ENCODE measurements around the gene GNB3. TPM values are rescaled to one million over a fixed set of nuclear protein-coding genes. Genes with fewer than 3 reads are reported as not detected.
"Not testable (repeated sequence)": the region's sequence is repeated elsewhere in the genome, so short reads cannot be mapped to it uniquely, and the experiment has no call there.

The GNB3 gene
- total RNA-seq, 1 donor from 2014 or later, result 10.4 TPM

GRCh38 chr12:6863586-6864321 lies 23.0 kb downstream of the GNB3 start:
- no peak for DNase-seq (ENCODE audit: low spot score in 2 of 2)
- H3K4me3 ChIP-seq, result no peak overlapping the region
- intact Hi-C loops (cut with DNase I), result no loop called here
- H3K9me3 ChIP-seq, result no peaks in the 10 kb centered on the region
- H3K27ac ChIP-seq, result no peak overlapping the region
- no peaks in the 10 kb centered on the region for H3K27me3 ChIP-seq
- peaks cover 61 to 69% of the 10 kb centered on the region in 2 donors for H3K36me3 ChIP-seq
- no peak for TF ChIP-seq CTCF (IDR thresholded peaks at IDR 0.05)
- H3K4me1 ChIP-seq, result peaks cover 4 to 16% of the 10 kb centered on the region in 2 donors

- H3K4me3 ChIP-seq; DNase-seq (ENCODE audit: low spot score in 2 of 2); H3K27me3 ChIP-seq; intact Hi-C loops (cut with DNase I); H3K27ac ChIP-seq; H3K9me3 ChIP-seq: not testable (repeated sequence)
- Histone ChIP-seq H3K4me1 (peaks cover 7 to 27% of the 10 kb centered on the region in 2 donors), H3K36me3 (peaks cover 54 to 61% of the 10 kb centered on the region in 2 donors)
Measured at GRCh38 chr12:6865307-6865706, 24.6 kb downstream of the GNB3 start.

GRCh38 chr12:6866163-6866919 lies 25.6 kb downstream of the GNB3 start:
- Histone ChIP-seq H3K9me3 (no peaks in the 10 kb centered on the region), H3K4me1 (peaks cover 7 to 32% of the 10 kb centered on the region in 2 donors), H3K27me3 (no peaks in the 10 kb centered on the region), H3K4me3 (peak overlapping the region; percentile 91 to 94), H3K36me3 (peaks cover 54 to 61% of the 10 kb centered on the region in 2 donors), H3K27ac (peak overlapping the region; percentile 99)
- intact Hi-C loops (cut with DNase I), result loop anchor here (2.0 kb wide), 1 partner anchor 14 kb away; the partner anchor contains the start of gene USP5
- DNase-seq (ENCODE audit: low spot score in 2 of 2), result no peak
- no peak for TF ChIP-seq CTCF (IDR thresholded peaks at IDR 0.05)

- intact Hi-C loops (cut with DNase I), result loop anchor here (1.0 to 2.0 kb wide), 3 partner anchors 14 to 76 kb away; partner anchors contain the start of genes LRRC23, RNU7-1 and USP5
Measured at GRCh38 chr12:6866920-6867412, 26.2 kb downstream of the GNB3 start.

GRCh38 chr12:6867413-6868210 lies 26.9 kb downstream of the GNB3 start, which contains the start of gene TPI1:
Gene TPI1 (plus strand): TSS chr12:6867531. CDS start chr12:6867567, 36 bp downstream.
- Histone ChIP-seq H3K4me3 (peak within 1 kb of the TSS; percentile 91 to 94), H3K9me3 (no peaks in the 10 kb centered on the region), H3K4me1 (peaks cover 14 to 40% of the 10 kb centered on the region in 2 donors), H3K27me3 (no peaks in the 10 kb centered on the region), H3K27ac (peak within 1 kb of the TSS; percentile 99), H3K36me3 (peaks cover 43 to 48% of the 10 kb centered on the region in 2 donors)
- TF ChIP-seq CTCF (IDR thresholded peaks at IDR 0.05), result peak in 2 of 3 experiments; percentile 3 to 11
- no peak for DNase-seq (ENCODE audit: low spot score in 2 of 2)
- intact Hi-C loops (cut with DNase I), result loop anchor here (1.0 to 2.0 kb wide), 4 partner anchors 15 to 76 kb away; partner anchors contain the start of genes LRRC23, RNU7-1 and USP5

More at GRCh38 chr12:6866920-6867412, 26.2 kb downstream of the GNB3 start:
- peak in 1 of 2 donors; percentile 91 for DNase-seq (ENCODE audit: low spot score in 2 of 2)
- TF ChIP-seq CTCF (IDR thresholded peaks at IDR 0.05), result no peak
- H3K4me3 ChIP-seq, result peak overlapping the region; percentile 91 to 94
- no peaks in the 10 kb centered on the region for H3K9me3 ChIP-seq
- H3K27me3 ChIP-seq, result no peaks in the 10 kb centered on the region
- peaks cover 49 to 54% of the 10 kb centered on the region in 2 donors for H3K36me3 ChIP-seq
- peak overlapping the region; percentile 99 for H3K27ac ChIP-seq
- peaks cover 12 to 38% of the 10 kb centered on the region in 2 donors for H3K4me1 ChIP-seq
